ENCODE results near the gene PAX5.

Gene PAX5

DNA sequence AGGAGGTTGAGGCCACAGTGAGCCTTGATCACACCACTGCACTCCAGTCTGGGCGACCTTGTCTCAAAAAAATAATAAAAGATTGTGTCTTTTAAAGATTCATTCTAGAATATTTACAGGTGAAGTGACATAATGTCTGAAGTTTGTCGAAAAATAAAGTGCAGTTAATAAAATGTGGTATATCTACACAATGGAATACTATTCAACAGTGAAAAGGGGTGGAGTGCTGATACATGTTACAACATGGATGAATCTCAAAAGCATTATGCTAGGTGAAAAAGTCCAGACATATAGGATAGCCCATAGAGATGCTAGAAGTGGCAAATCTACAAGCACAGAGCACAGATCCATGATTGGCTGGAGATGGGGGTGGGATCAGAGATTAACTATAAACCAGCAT is 101.9 kb downstream of the PAX5 start:
- no peak for DNase-seq (ENCODE audit: low read depth)

DNA sequence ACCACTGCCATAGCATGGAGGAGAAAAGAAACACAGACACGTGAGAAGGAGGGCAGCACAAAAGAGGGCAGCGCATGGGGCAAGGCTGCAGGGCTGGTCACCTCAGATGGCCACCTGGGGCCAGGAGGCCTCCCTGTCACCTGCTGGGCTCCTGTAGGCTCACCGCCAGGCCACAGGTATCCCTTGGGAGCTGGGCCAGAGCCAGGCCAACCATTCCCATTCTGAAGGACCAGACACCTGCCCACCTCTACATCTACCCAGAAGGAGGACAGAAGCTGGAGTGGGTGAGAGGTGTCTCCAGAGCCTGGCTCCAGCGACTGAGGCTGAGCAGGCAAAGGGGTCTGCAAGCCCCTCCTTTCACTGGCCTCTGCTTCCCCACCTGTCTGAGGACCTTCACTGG is 103.1 kb downstream of the PAX5 start:
- DNase-seq (ENCODE audit: low read depth), result no peak

DNA sequence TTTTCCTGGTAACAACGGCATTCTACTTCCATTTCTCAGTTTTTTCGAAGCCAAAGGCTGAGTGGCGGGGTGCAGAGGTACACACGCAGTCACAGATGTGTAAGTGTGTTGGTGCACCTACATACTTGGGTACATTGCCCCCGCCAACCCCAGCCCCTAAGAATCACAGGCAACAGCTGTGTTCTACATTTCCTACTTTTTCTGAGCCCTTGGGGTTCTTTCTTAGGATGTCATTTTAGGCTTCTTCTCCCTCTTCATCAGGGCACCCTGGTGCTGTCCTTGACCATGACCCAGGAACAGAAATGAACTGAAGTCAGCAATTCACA is 104.8 kb downstream of the PAX5 start:
- DNase-seq (ENCODE audit: low read depth), result no peak

DNA sequence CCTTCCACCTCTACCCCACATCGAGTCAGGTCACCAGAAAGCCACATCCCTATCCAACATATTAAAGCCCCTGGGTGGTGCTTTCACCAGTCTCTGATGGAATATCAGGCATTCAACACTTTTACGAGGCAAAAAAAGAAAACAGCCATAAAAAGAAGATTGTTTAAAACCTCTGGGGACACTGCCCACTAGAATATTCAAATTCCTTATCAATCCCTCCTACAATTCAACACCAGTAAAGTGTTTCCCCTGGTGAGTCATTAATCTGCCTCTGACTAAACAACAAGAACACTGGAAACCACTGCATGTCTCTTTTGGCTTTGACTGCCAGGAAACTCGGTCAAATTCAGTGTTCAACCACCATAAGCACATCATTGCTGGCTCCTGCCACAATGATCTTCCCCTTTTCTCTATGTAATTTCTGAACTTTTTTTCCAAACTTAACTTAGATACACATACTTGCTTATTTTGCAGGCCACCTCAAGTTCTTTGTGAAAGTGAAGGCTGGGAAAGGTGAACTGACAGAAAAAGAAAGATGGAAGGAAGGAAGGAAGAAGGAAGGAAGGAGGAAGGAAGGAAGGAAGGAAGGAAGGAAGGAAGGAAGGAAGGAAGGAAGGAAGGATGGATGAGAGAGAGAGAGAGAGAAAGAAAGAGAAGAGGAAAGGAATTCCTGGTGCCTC is 105.3 kb downstream of the PAX5 start:
- no peak for DNase-seq (ENCODE audit: low read depth)

DNA sequence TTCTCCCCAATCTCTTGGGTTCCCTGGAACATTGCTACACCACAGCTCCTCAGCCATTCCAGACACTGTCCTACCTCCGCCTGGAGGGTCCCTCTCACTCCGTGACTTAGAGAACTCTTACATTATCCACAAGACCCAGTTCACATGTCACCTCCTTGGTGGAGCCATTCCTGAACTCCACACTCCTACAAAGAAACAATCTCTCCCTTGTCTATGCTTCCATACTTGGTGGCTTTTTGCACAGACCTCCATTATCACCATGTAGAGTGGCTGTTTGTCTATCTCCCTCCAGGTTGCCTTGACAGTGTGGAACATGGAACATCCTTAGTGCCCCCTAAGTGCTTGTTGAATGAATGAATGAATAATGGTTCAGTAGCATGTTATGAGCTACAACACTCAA is 105.9 kb downstream of the PAX5 start:
- DNase-seq (ENCODE audit: low read depth), result no peak

DNA sequence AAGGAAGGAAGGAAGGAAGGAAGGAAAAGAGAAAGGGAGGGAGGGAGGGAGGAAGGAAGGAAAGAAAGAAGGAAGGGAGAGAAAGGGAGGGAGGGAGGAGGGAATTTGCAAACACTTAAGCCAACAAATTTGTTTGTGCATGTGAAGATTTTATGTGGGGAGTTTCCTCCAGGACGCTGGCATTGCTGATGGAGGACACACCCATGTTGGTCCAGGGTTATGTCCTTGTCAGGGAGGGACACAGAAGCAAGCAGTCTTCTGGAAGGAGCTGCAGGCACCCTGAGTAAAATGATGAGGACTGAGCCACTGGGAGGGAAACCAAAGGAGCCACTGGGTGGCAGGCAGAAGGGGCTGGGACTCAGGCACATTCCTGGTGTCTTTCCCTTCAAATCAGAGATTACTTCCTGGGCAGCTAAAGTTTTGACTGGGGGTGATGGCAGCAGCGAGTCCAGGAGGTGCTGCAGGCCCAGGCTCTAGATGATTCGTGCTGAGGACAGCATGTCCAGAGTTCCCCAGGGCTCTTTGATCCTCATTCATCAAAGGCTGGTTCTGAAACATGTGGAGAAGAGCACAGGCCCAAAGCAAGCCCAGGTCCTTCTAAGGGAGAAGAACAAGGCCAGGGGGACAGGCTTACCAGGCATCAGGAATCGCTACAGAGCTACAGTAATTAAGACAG is 109.2 kb downstream of the PAX5 start:
- DNase-seq (ENCODE audit: low read depth), result no peak

DNA sequence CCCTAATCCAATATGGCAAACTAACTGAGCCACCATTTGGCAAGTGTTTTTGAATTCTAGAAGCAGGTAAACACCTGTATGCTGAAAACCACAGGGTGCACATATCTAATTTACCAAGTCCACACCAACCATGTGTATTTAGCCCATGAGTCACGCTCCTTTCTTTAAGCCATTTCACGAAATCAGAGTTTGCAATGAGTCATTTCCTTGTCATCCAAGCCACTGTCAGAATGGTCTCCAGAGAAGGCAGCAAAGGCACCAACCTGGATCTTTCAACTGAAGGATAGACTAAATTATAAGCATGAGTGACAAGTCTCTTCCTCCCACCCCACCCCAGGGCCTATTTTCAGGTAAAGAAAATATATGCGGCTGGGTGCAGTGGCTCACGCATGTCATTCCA is 110.0 kb downstream of the PAX5 start:
- DNase-seq (ENCODE audit: low read depth), result no peak

DNA sequence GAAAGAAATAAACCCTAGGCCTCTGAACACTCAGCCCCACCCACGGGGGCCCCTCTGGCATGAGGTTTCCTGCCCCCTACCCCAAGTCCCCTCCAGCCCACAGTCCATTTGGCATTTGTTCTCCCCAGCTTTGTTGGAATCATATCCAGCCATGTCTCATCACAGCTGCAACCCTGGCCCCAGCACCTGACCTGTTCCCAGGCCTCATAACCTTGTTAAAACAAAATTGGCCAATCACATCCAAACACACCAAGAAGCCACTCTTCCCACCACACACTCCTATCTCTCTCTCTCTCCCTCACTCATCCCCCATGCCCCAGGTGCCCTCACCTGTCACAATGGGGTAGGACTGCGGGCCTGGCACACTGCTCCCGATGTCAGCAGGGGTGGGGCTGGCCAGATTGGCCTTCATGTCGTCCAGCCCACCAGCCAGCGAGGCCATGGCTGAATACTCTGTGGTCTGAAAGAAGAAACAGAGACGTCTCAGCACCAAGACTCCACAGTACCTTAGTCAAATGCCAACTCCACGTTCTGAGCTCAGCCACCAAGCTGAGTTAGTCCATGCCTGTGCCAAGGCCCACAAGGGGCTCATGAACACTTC is 110.9 kb downstream of the PAX5 start:
- DNase-seq (ENCODE audit: low read depth), result no peak

DNA sequence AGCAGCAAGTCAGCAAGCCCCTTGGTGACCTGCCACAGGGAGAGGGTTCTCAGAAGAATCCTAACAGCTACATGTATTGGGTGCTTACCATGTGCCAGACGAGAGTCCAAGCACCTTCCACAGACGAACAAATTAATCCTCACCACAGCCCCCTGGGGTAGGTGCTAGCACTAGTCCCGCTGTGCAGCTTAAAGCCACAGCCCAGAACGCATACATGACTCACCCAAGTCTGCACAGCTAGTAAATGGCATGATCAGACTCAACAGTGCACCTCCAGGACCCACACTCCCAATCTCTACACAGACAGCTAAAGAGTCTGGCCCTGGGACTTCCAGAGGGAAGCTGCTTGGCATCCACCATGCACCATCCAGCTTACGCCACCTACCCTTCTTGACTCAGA is 111.5 kb downstream of the PAX5 start:
- no peak for DNase-seq (ENCODE audit: low read depth)

DNA sequence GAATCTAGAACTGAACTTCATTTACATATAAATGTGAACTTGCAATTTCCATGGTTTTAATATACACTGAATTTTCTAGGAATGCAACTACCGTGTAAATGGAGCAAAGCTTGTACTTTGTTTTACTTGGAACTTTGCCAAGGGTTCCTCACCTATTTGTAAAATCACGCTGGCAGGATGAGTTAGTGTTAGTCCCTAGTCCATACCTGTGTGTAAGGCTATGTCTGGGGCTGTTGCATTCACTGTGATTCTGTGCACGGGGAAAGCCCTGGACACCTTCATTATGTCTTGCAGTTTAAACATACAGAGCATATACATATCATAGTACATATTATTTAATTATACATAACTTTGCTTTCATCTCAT is 119.9 kb downstream of the PAX5 start:
- DNase-seq (ENCODE audit: low read depth), result no peak

DNA sequence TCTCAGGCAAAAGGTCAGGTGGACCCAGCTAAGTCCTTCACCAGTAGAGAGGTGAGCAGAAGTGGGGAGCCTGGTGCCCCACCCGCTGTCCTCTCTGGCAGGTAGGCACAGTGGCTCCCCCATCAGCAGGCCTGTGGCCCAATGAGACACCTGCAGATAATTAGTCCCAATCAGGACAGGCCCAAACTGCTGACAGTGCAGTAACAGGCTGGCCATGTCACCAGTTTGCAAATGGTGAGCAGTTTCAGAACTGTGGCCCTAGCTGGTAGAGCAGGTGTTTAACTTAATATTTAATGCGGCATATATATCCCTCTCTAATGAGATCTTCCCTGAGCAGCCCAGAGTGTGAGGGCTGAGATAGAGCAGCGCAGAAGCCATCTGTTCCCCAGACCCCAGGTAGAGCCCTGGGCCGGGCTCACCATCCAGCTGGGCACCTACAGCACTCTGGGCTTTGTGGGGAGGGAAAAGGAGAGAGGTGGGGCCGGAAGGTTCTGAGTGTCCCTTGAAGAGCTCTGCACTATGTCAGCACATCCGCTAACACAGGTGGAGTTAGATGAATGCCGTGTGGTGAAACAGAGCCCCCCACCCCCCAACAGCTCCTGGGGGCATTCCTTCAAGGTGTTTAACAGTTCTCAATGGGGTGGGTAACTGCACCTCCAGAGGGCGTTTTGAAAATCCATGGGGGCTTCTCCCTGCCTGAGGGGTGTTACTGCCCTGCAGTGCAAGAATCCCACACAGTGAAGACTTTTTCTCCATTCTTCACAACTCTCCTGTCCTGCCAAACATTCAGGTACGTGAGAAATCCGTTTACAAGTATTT is 120.5 kb downstream of the PAX5 start:
- DNase-seq (ENCODE audit: low read depth), result no peak

DNA sequence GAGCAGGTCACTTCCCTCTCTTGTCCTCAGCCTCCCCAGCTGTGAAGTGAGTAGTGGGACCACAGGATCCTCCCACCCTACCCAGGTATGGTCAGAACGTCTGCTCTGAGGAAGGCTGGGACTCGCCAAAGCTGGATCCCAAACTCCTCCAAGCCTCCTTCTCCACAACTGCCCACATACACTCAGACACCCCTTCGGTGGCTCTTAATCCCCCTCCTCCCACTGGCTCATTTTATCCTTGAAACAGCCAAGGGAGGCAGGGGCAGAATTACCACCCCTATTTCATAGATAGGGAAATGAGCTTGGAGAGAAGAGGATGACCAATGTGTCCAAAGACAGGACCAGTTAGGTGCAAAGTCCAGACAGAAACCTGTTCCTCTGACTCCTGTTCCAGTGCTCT is 121.4 kb downstream of the PAX5 start:
- DNase-seq (ENCODE audit: low read depth), result no peak

DNA sequence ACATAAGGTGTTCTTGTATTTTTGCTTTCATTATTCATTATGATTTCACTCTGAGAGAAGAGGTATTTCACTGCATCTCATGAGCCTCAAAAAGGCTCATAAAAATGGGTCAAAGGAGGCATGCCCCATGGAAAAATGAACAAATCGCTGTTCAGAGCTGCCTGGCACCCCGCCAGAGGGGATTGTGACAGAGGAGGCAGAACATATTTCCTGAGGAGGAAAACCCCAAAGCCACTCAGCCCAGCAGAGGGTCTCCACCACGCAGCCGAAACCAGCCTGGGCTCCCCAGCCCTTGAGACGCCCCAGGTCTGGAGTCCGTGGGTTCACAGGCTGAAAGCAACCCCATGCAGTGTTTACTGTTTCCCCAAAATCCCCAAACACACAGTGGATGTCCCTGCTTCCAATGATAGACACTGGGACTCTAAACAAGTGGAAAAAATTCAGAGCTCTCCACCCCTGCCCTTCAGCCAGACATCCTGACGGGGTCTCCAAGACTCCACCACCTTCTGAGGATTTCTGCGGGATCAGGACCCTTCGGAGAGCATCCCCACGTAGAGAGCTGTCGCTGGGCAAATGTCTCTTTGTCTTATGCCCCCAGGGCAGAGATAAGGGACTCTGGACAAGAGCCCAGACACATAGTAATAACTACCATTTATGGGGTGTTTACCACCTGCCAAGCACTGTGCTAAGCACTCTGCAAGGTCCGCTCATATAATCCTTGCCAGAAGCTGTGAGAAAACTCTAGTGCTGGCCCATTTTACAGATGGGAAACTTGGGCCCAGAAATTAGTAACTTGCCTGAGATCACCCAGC is 122.3 kb downstream of the PAX5 start:
- no peak for DNase-seq (ENCODE audit: low read depth)

DNA sequence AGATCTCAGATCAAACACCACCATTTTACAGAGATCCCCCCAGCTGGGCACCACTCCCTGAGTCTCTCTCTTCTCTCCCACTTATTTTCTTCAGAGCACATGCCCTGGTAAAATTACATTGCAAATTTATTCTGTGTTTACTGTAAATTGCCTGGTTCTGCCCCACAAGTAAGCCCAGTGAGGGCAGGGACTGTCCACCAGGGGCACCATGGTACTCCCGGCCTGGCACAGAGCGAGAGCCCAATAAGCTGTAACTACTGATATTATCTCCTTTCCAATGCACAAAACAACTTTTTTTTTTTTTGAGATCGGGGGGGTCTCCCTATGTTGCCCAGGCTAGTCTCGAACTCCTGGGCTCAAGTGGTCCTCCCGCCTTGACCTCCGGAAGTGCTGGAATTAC is 123.0 kb downstream of the PAX5 start:
- no peak for DNase-seq (ENCODE audit: low read depth)

DNA sequence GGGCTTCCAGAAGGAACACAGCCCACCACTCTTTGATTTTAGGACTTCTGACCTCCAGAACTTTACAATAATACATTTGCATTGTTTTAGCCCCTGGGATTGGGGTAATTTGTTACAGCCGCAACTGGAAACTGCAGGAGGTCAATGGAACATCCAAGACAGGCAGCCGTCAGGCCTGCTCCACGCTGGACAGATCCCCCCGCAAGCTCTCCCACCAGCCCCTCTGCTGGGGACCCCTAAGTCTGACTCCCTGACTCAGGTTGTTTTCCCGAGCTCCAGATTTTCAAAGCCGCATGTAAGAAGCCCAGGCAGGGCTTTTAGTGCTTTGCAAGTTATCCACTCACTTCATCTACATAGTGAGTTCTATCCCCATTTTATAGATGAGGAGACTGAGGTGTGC is 127.6 kb downstream of the PAX5 start:
- no peak for DNase-seq (ENCODE audit: low read depth)

DNA sequence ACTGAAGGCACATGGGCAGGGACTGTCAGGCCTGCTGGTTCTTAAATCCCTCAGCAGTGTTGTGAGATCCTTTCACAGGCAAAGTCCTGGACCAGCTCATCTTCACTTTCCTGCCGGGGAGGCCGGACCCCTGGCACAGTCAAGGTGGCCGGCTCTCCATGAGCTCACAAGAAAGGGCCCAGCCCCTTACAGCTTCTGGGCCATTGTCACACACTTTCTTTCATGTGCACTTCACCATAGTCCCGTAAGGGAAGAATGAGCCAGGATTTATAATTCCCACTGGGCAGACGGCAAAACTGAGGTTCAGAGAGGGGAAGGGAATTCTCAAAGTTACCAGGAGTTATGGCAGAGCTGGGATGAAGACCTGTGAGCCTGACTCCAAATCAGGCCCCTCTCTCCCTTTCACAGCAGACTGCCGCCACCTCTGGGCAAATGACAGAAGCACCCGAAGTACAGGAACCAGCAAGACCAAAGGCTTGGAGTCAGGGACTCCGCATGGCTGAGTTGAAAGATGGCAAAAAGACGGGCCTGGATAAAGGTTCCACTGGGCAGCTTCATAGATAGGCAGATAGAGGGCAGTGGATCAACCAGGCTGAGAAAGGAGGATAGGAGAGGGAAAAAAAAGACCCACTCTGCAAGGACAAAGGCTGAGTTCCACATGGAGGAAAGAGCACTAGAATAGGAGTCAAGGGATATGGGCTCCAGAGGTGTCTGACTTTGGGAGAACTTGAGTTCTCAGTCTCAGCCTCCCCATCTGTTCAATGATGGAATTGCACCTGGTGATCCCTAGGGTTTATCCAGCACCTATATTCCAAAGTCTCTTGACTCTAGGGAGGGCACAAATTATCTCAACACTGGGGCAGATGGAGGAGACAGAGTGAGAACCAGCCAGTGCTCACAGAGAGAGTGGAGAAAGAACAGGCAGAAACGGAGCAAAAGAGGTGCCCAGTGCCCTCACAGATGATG is 128.7 kb downstream of the PAX5 start:
- no peak for DNase-seq (ENCODE audit: low read depth)

DNA sequence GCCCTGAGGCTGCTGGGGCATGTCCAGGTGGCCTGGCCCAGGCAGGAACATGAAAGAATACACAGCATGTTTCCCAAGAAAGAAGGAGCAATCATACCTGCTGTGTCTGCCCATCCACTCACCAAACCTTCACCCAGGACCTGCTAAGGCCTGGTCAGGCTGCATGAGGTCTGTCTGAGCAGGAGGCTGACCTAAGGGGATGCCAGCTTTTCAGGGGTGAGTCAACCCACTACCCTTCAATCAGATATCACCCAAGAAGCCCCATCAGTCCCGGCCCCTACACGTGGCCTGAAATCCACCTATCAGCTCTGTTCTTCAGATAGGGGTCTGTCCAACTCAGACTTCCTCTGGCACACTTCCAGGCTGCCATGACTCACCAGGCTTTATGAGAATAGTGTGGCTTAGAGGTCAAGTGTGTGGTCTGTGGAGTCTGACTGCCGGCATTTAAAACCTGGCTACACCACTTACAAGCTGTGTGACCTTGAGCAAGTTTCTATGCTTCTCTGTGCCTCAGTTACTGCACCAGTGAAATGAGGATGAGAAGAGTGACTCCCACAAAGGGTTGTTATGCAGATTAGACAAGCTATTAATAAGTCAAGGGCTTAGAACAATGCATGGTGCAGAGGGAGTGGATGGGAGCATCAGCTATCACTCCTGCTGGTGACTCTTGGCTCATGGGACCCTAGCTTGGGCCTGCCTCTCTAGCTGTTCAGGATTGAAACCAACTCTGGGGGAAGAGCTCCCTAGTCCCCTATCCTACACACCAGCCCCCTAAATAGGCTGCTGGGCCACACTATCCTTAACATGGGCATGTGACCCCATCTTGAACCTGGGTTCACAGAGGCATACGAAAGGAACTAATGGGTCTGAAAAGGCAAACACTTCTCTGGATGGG is 130.3 kb downstream of the PAX5 start:
- peak; percentile 40 for DNase-seq (ENCODE audit: low read depth)

DNA sequence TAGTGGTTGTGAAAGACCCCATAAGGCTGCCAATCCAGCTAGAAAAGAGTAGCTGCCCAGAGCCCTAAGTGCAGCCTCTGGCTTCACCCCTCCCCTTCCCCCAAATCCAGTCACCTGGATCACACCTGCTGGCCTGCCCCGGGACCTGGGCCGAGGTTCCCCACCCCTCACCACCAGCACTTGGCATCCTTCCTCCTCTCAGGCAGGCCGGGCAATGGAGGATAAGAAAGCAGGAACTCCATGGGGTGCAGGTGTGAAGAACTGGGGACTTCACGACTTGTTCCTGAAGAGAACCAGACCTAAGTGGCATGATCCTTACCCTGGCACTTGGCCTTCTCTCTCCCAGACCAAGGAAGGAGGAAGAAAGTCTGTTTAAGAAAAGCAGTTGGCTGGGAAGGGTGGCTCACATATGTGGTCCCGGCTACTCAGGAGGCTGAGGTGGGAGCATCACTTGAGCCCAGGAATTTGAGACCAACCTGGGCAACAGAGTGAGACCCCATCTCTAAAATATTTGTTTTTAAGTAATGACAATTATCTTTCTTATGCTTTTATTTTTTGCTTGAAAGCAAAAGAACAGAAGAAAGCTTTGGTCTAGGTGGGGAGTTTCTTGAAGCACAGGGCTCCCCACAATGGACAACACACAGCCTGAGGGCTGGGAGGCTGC is 131.1 kb downstream of the PAX5 start:
- DNase-seq (ENCODE audit: low read depth), result no peak

DNA sequence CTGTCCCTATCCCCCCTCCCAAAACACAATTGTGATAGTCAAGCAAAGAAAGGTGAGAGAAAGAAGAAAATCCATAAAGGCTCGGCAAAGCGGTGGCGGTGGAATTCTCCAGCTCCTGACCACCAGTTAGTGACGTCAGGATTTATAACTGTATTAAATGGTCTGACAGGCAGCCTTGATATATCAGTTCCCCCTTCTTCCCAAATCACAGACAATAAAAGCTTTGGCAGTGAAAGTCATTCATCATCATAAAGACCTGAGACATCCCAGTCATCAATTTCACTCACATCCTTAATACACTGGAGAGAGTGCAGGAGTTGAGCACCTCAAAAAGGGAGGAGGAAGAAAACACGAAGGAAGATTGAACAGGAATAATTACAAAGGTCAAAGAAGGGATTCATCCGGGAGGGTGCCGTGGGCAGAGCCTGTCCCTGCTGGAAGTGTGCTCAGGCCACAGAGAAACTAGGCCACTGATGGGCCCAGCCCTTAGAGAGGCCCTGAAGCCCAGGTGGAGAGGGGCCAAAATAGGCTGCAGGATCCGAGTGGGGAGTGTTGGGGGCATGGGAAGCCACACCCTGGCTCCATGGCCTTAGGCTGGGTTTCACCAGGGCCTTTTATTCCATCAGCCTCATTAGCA is 131.9 kb downstream of the PAX5 start:
- no peak for DNase-seq (ENCODE audit: low read depth)
